ENCODE results near the gene PHOSPHO2. TPM values are rescaled to one million over a fixed set of nuclear protein-coding genes. Genes with fewer than 3 reads are reported as not detected.

Gene PHOSPHO2
- total RNA-seq, 1 experiment from 2014 or later = 5.0 TPM

GRCh38 chr2:169743549-169743948 is 49.3 kb downstream of the PHOSPHO2 start:
- Mint-ChIP-seq H3K27me3 (ENCODE audit: insufficient read depth, unreplicated experiment) (no peaks in the 10 kb centered on the region), H3K9me3 (ENCODE audit: unreplicated experiment) (peaks cover 10% of the 10 kb centered on the region), H3K4me3 (ENCODE audit: unreplicated experiment) (no peak overlapping the region), H3K4me1 (ENCODE audit: low read depth, unreplicated experiment) (no peaks in the 10 kb centered on the region), H3K27ac (ENCODE audit: unreplicated experiment) (no peak overlapping the region), H3K36me3 (ENCODE audit: insufficient read depth, unreplicated experiment) (peaks cover 21% of the 10 kb centered on the region)
- no peaks in the 10 kb centered on the region for H3K27me3 ChIP-seq (replicated peaks; ENCODE audit: control insufficient read depth, insufficient read depth, low read length)
- CTCF ChIA-PET = no interaction called here
- POLR2A ChIA-PET = no interaction called here
- intact Hi-C loops (cut with micrococcal nuclease; ENCODE audit: unreplicated experiment) = no loop called here
- no TSS peak for BruUV-seq (replicated peaks)
- DNase-seq = no peak
- H3K4me3 ChIP-seq (ENCODE audit: low read depth, low read length) = no peak overlapping the region
- H3K4me1 ChIP-seq = no peaks in the 10 kb centered on the region
- TF ChIP-seq CTCF (IDR thresholded peaks at IDR 0.05; ENCODE audit: insufficient read depth in 1 of 2, low read depth in 1 of 2, low read length in 1 of 2, severe bottlenecking in 1 of 2, unreplicated experiment in 1 of 2) = no peak
- H3K9me3 ChIP-seq = no peaks in the 10 kb centered on the region
- no peaks in the 10 kb centered on the region for H3K36me3 ChIP-seq (ENCODE audit: control insufficient read depth, insufficient read depth, low read length)

- POLR2A ChIA-PET = no interaction called here
- H3K4me1 ChIP-seq = no peaks in the 10 kb centered on the region
- Mint-ChIP-seq H3K4me3 (ENCODE audit: unreplicated experiment) (no peak overlapping the region), H3K27me3 (ENCODE audit: insufficient read depth, unreplicated experiment) (no peaks in the 10 kb centered on the region), H3K27ac (ENCODE audit: unreplicated experiment) (no peak overlapping the region), H3K9me3 (ENCODE audit: unreplicated experiment) (no peaks in the 10 kb centered on the region), H3K4me1 (ENCODE audit: low read depth, unreplicated experiment) (no peaks in the 10 kb centered on the region), H3K36me3 (ENCODE audit: insufficient read depth, unreplicated experiment) (peaks cover 10% of the 10 kb centered on the region)
- intact Hi-C loops (cut with micrococcal nuclease; ENCODE audit: unreplicated experiment) = loop anchor here (2.0 kb wide), 1 partner anchor 15 kb away; no protein-coding TSS in a partner anchor
- no peaks in the 10 kb centered on the region for H3K36me3 ChIP-seq (ENCODE audit: control insufficient read depth, insufficient read depth, low read length)
- no TSS peak for BruUV-seq (replicated peaks)
- no peak for TF ChIP-seq CTCF (IDR thresholded peaks at IDR 0.05; ENCODE audit: insufficient read depth in 1 of 2, low read depth in 1 of 2, low read length in 1 of 2, severe bottlenecking in 1 of 2, unreplicated experiment in 1 of 2)
- no peak for DNase-seq
- H3K9me3 ChIP-seq = no peaks in the 10 kb centered on the region
- no peaks in the 10 kb centered on the region for H3K27me3 ChIP-seq (replicated peaks; ENCODE audit: control insufficient read depth, insufficient read depth, low read length)
- no peak overlapping the region for H3K4me3 ChIP-seq (ENCODE audit: low read depth, low read length)
- CTCF ChIA-PET = no interaction called here
Observed at GRCh38 chr2:169746240-169746639, 52.0 kb downstream of the PHOSPHO2 start.

- Mint-ChIP-seq H3K27ac (ENCODE audit: unreplicated experiment) (no peak overlapping the region), H3K36me3 (ENCODE audit: insufficient read depth, unreplicated experiment) (peaks cover 10% of the 10 kb centered on the region)
- POLR2A ChIA-PET = interaction anchor here (0.6 kb wide), 1 partner anchor 15 kb away, joined by 3 read pairs; no protein-coding TSS in a partner anchor
Observed at GRCh38 chr2:169748319-169748718, 54.0 kb downstream of the PHOSPHO2 start.

More at GRCh38 chr2:169748319-169748718, 54.0 kb downstream of the PHOSPHO2 start:
- Histone ChIP-seq H3K36me3 (ENCODE audit: control insufficient read depth, insufficient read depth, low read length) (no peaks in the 10 kb centered on the region), H3K9me3 (no peaks in the 10 kb centered on the region), H3K4me1 (no peaks in the 10 kb centered on the region), H3K4me3 (ENCODE audit: low read depth, low read length) (no peak overlapping the region), H3K27me3 (replicated peaks; ENCODE audit: control insufficient read depth, insufficient read depth, low read length) (no peaks in the 10 kb centered on the region)
- TF ChIP-seq CTCF (IDR thresholded peaks at IDR 0.05; ENCODE audit: insufficient read depth in 1 of 2, low read depth in 1 of 2, low read length in 1 of 2, severe bottlenecking in 1 of 2, unreplicated experiment in 1 of 2) = no peak
- intact Hi-C loops (cut with micrococcal nuclease; ENCODE audit: unreplicated experiment) = no loop called here
- Mint-ChIP-seq H3K9me3 (ENCODE audit: unreplicated experiment) (no peaks in the 10 kb centered on the region), H3K27me3 (ENCODE audit: insufficient read depth, unreplicated experiment) (no peaks in the 10 kb centered on the region), H3K4me3 (ENCODE audit: unreplicated experiment) (no peak overlapping the region), H3K4me1 (ENCODE audit: low read depth, unreplicated experiment) (no peaks in the 10 kb centered on the region)
- no peak for DNase-seq
- CTCF ChIA-PET = no interaction called here
- no TSS peak for BruUV-seq (replicated peaks)

Other genes starting within 250 kb of the PHOSPHO2 start
- 2.1 and 3.2 TPM in 2 replicates for gene BBS5, start 215.0 kb upstream of the PHOSPHO2 start, total RNA-seq (2022)
- 0.21 TPM in 1 of 2 replicates, not detected in the other for gene KLHL41, start 184.8 kb upstream of the PHOSPHO2 start, total RNA-seq (2022)
- gene FASTKD1, start 120.6 kb upstream of the PHOSPHO2 start, total RNA-seq (2022) = 27.6 and 36.8 TPM in 2 replicates
- gene PPIG, start 110.1 kb upstream of the PHOSPHO2 start, total RNA-seq (2022) = 60.3 and 68.9 TPM in 2 replicates
- not detected in 2 replicates for gene CFAP210, start 64 bp upstream of the PHOSPHO2 start, total RNA-seq (2022)
- gene KLHL23, start 39.4 kb downstream of the PHOSPHO2 start, total RNA-seq (2022) = 19.1 and 20.6 TPM in 2 replicates
- 209 and 215 TPM in 2 replicates for gene SSB, start 104.4 kb downstream of the PHOSPHO2 start, total RNA-seq (2022)
- 75.1 and 82.4 TPM in 2 replicates for gene METTL5, start 130.4 kb downstream of the PHOSPHO2 start, total RNA-seq (2022)
- 32.6 and 35.7 TPM in 2 replicates for gene UBR3, start 133.0 kb downstream of the PHOSPHO2 start, total RNA-seq (2022)

Data from Caco-2 (cell line).